ENCODE results near the gene SSR3. TPM values are rescaled to one million over a fixed set of nuclear protein-coding genes. Genes with fewer than 3 reads are reported as not detected.
A peak's percentile ranks its signal among the peaks of the same experiment; 100 is the strongest.
"Not testable (repeated sequence)": the region's sequence is repeated elsewhere in the genome, so short reads cannot be mapped to it uniquely, and the experiment has no call there.

Gene SSR3
- total RNA-seq, result 64.4 TPM

GRCh38 chr3:156554842-156555687, at the start of gene SSR3:
TSS of gene SSR3 (minus strand) at chr3:156555117. CDS start at chr3:156555089, 28 bp downstream.
- DNase-seq, result peak; percentile 99

- DNase-seq, result no peak
Observed at GRCh38 chr3:156604064-156604641, 49.2 kb upstream of the SSR3 start.

- DNase-seq, result no peak
Observed at GRCh38 chr3:156603379-156604017, 48.6 kb upstream of the SSR3 start.

GRCh38 chr3:156602424-156602823, 47.5 kb upstream of the SSR3 start:
- DNase-seq, result no peak

GRCh38 chr3:156601497-156601896, 46.6 kb upstream of the SSR3 start:
- no peak for DNase-seq

- DNase-seq, result no peak
Observed at GRCh38 chr3:156600834-156601233, 45.9 kb upstream of the SSR3 start.

GRCh38 chr3:156599089-156599874, 44.4 kb upstream of the SSR3 start:
- no peak for DNase-seq

GRCh38 chr3:156598413-156598812, 43.5 kb upstream of the SSR3 start:
- DNase-seq, result no peak

GRCh38 chr3:156594219-156594683, 39.3 kb upstream of the SSR3 start:
- no peak for DNase-seq

GRCh38 chr3:156593814-156594213, 38.9 kb upstream of the SSR3 start:
- DNase-seq, result no peak

GRCh38 chr3:156589806-156590205, 34.9 kb upstream of the SSR3 start:
- not testable (repeated sequence) for DNase-seq

GRCh38 chr3:156587760-156588069, 32.8 kb upstream of the SSR3 start:
- no peak for DNase-seq

- no peak for DNase-seq
Observed at GRCh38 chr3:156586905-156587759, 32.2 kb upstream of the SSR3 start.

- no peak for DNase-seq
Observed at GRCh38 chr3:156583469-156583868, 28.6 kb upstream of the SSR3 start.

- DNase-seq, result no peak
Observed at GRCh38 chr3:156582532-156583183, 27.7 kb upstream of the SSR3 start.

- DNase-seq, result no peak
Observed at GRCh38 chr3:156581954-156582353, 27.0 kb upstream of the SSR3 start.

- no peak for DNase-seq
Observed at GRCh38 chr3:156581033-156581432, 26.1 kb upstream of the SSR3 start.

GRCh38 chr3:156579427-156579851, 24.5 kb upstream of the SSR3 start:
- DNase-seq, result no peak

GRCh38 chr3:156577736-156578135, 22.8 kb upstream of the SSR3 start:
- no peak for DNase-seq

- no peak for DNase-seq
Observed at GRCh38 chr3:156576651-156577348, 21.9 kb upstream of the SSR3 start.

Data from skin of body (tissue), 2 donors.